Neutrophil (primary cell): ENCODE measurements around the gene ERN1.

Experiments used
- H3K27ac ChIP-seq: fragments of 200-600 bp; sonication (generic); 2 replicates; pipeline ENCODE4 v1.5.1; 2016; ENCODE audit warnings: mild to moderate bottlenecking, moderate library complexity
- H3K27me3 ChIP-seq: fragments of 200-600 bp; sonication (generic); 2 replicates; pipeline ENCODE4 v1.6.0; 2016; ENCODE audit warnings: mild to moderate bottlenecking
- H3K36me3 ChIP-seq: fragments of 200-600 bp; sonication (generic); 2 replicates; pipeline ENCODE4 v1.5.1; 2017
- H3K4me1 ChIP-seq, 2 experiments: fragments of 200-600 bp in 1 of 2; sonication (generic) in 1 of 2; 1 replicate in 1 of 2; 2 replicates in 1 of 2; pipeline versions ENCODE4 v1.5.1 to v1.6.1; 2013 to 2016; ENCODE audit warnings: low read depth in 1 of 2, low read length in 1 of 2, mild to moderate bottlenecking in 1 of 2, moderate library complexity in 1 of 2; ENCODE audit not compliant: control insufficient read depth in 1 of 2, insufficient read depth in 1 of 2
- H3K4me3 ChIP-seq, 2 experiments: fragments of 200-600 bp in 1 of 2; sonication (generic) in 1 of 2; 1 replicate in 1 of 2; 2 replicates in 1 of 2; pipeline ENCODE4 v1.5.1; 2013 to 2016; ENCODE audit warnings: low read depth in 1 of 2, low read length in 1 of 2, mild to moderate bottlenecking in 1 of 2, moderate library complexity in 1 of 2
- H3K9me3 ChIP-seq: fragments of 200-600 bp; sonication (generic); 2 replicates; pipeline ENCODE4 v1.5.1; 2016
- CTCF ChIP-seq: fragments of 200-600 bp; sonication (generic); IDR thresholded peaks from 2 replicates; pipeline ENCODE4 v1.5.1; 2016; ENCODE audit warnings: antibody characterized with exemption

ERN1 gene

GRCh38 chr17:64148699-64149098, 18.8 kb upstream of the ERN1 start:
- H3K27ac ChIP-seq, result peak overlapping the region; percentile 10
- no peak overlapping the region for H3K4me3 ChIP-seq
- H3K4me1 ChIP-seq, result peaks cover 25 to 27% of the 10 kb centered on the region in 2 experiments
- H3K36me3 ChIP-seq, result peaks cover 33% of the 10 kb centered on the region
- no peaks in the 10 kb centered on the region for H3K9me3 ChIP-seq
- no peak for TF ChIP-seq CTCF
- no peaks in the 10 kb centered on the region for H3K27me3 ChIP-seq

- peaks cover 25 to 27% of the 10 kb centered on the region in 2 experiments for H3K4me1 ChIP-seq
- no peak overlapping the region for H3K4me3 ChIP-seq
- no peak for TF ChIP-seq CTCF
- H3K27me3 ChIP-seq, result no peaks in the 10 kb centered on the region
- H3K9me3 ChIP-seq, result no peaks in the 10 kb centered on the region
- no peak overlapping the region for H3K27ac ChIP-seq
- H3K36me3 ChIP-seq, result peaks cover 28% of the 10 kb centered on the region
Measured at GRCh38 chr17:64148017-64148631, 18.2 kb upstream of the ERN1 start.

GRCh38 chr17:64147110-64148016, 17.4 kb upstream of the ERN1 start:
- Histone ChIP-seq H3K9me3 (no peaks in the 10 kb centered on the region), H3K4me1 (peaks cover 25 to 27% of the 10 kb centered on the region in 2 experiments), H3K4me3 (no peak overlapping the region), H3K27me3 (no peaks in the 10 kb centered on the region), H3K27ac (no peak overlapping the region), H3K36me3 (peaks cover 20% of the 10 kb centered on the region)
- TF ChIP-seq CTCF, result no peak

GRCh38 chr17:64146418-64147109, 16.6 kb upstream of the ERN1 start:
- TF ChIP-seq CTCF, result no peak
- H3K4me1 ChIP-seq, result peaks cover 25 to 27% of the 10 kb centered on the region in 2 experiments
- peaks cover 14% of the 10 kb centered on the region for H3K36me3 ChIP-seq
- no peaks in the 10 kb centered on the region for H3K27me3 ChIP-seq
- H3K9me3 ChIP-seq, result no peaks in the 10 kb centered on the region
- H3K4me3 ChIP-seq, result peak overlapping the region; percentile 89 to 90
- peak overlapping the region; percentile 73 for H3K27ac ChIP-seq

GRCh38 chr17:64145751-64146417, 15.9 kb upstream of the ERN1 start:
- Histone ChIP-seq H3K27me3 (no peaks in the 10 kb centered on the region), H3K4me3 (peak overlapping the region; percentile 89 to 90), H3K4me1 (peaks cover 25 to 27% of the 10 kb centered on the region in 2 experiments), H3K9me3 (no peaks in the 10 kb centered on the region), H3K27ac (peak overlapping the region; percentile 73), H3K36me3 (peaks cover 8% of the 10 kb centered on the region)
- TF ChIP-seq CTCF, result peak; percentile 66
